SKM-1 (cell line): ENCODE results near the gene RTL1.

Experiments
- DNase-seq: peaks from one replicate; lab custom pipeline; 2025; ENCODE audit not compliant: unreplicated experiment; lab: John Stamatoyannopoulos, UW

RTL1 gene

GRCh38 chr14:100898935-100899883 lies 4.3 kb downstream of the RTL1 start:
- DNase-seq = no peak

- no peak for DNase-seq
Measured at GRCh38 chr14:100898465-100898864, 5.1 kb downstream of the RTL1 start.

GRCh38 chr14:100896369-100897060 lies 7.0 kb downstream of the RTL1 start:
- DNase-seq = no peak

GRCh38 chr14:100895411-100895810 lies 8.1 kb downstream of the RTL1 start:
- no peak for DNase-seq

- DNase-seq = no peak
Measured at GRCh38 chr14:100894416-100894815, 9.1 kb downstream of the RTL1 start.

GRCh38 chr14:100893760-100894159 lies 9.8 kb downstream of the RTL1 start:
- DNase-seq = no peak

GRCh38 chr14:100893228-100893601 lies 10.3 kb downstream of the RTL1 start:
- DNase-seq = no peak

- DNase-seq = no peak
Measured at GRCh38 chr14:100892496-100893227, 10.9 kb downstream of the RTL1 start.

GRCh38 chr14:100891501-100892445 lies 11.7 kb downstream of the RTL1 start:
- no peak for DNase-seq

- no peak for DNase-seq
Measured at GRCh38 chr14:100891051-100891450, 12.5 kb downstream of the RTL1 start.

GRCh38 chr14:100890061-100890850 lies 13.3 kb downstream of the RTL1 start:
- DNase-seq = no peak

GRCh38 chr14:100889641-100890040 lies 13.9 kb downstream of the RTL1 start:
- DNase-seq = no peak

GRCh38 chr14:100888789-100889315 lies 14.7 kb downstream of the RTL1 start:
- DNase-seq = no peak

GRCh38 chr14:100887728-100888335 lies 15.7 kb downstream of the RTL1 start:
- DNase-seq = no peak

GRCh38 chr14:100885617-100886016 lies 17.9 kb downstream of the RTL1 start:
- no peak for DNase-seq

GRCh38 chr14:100885196-100885595 lies 18.3 kb downstream of the RTL1 start:
- no peak for DNase-seq

- DNase-seq = no peak
Measured at GRCh38 chr14:100884456-100884855, 19.1 kb downstream of the RTL1 start.

- DNase-seq = no peak
Measured at GRCh38 chr14:100883789-100884101, 19.8 kb downstream of the RTL1 start.
